A549 (cell line): ENCODE results near the gene ARHGAP40. TPM values are rescaled to one million over a fixed set of nuclear protein-coding genes. Genes with fewer than 3 reads are reported as not detected.

ENCODE experiments used
- ATAC-seq, 2 experiments: fragments of 200-7000 bp in 1 of 2; fragments of >200 bp in 1 of 2; cut with Nextera tagmentation in 1 of 2; cut with Tn5 transposase in 1 of 2; 3 replicates each; pipeline versions ENCODE4 v1.8.0 to v1.9.1; 2018 to 2020; ENCODE audit warnings: mild to moderate bottlenecking in 1 of 2, moderate library complexity in 1 of 2
- CTCF ChIA-PET: fragments of 300-600 bp; sonication (Branson Sonifier 250); formaldehyde crosslinking; extraction: SDS; loops from one replicate; lab custom pipeline; 2021; ENCODE audit warnings: antibody characterized with exemption, inconsistent platforms; lab: Yijun Ruan, JAX
- POLR2A ChIA-PET: fragments of 350-600 bp; formaldehyde crosslinking; extraction: SDS; loops from one replicate; lab custom pipeline; 2021; ENCODE audit warnings: antibody characterized with exemption, inconsistent platforms; lab: Yijun Ruan, JAX
- DNase-seq, 2 experiments: peaks; one replicate each; pipeline versions ENCODE4 v3.0.0 to v3.0.0-alpha.2; 2011 to 2016; ENCODE audit warnings: low read depth in 1 of 2, low spot score in 1 of 2
- FAIRE-seq: peaks from 2 replicates; lab custom pipeline; 2011; peaks lifted over from hg19 to GRCh38; lab: Jason Lieb, UNC
- H3K27ac ChIP-seq, 2 experiments: fragments of >200 bp; sonication (Bioruptor Twin); formaldehyde crosslinking; 3 replicates each; pipeline ENCODE4 v1.5.1; 2016 to 2017
- H3K4me1 ChIP-seq: fragments of >200 bp; sonication (Bioruptor Twin); formaldehyde crosslinking; 3 replicates; pipeline ENCODE4 v1.6.1; 2016
- H3K4me2 ChIP-seq: fragments of >200 bp; sonication (Bioruptor Twin); formaldehyde crosslinking; 3 replicates; pipeline ENCODE4 v1.6.1; 2016
- H3K4me3 ChIP-seq: fragments of >200 bp; sonication (Bioruptor Twin); formaldehyde crosslinking; 3 replicates; pipeline ENCODE4 v1.5.1; 2016
- H3K9me3 ChIP-seq: fragments of >200 bp; sonication (Bioruptor Twin); formaldehyde crosslinking; 3 replicates; pipeline ENCODE4 v1.6.1; 2016
- BHLHE40 ChIP-seq: IDR thresholded peaks from 2 replicates; pipeline ENCODE4 v1.6.1; 2012; ENCODE audit warnings: low read depth, low read length, inconsistent platforms
- CBX2 ChIP-seq: fragments of 200-600 bp; sonication (generic); IDR thresholded peaks from 2 replicates; pipeline ENCODE4 v1.6.1; 2016; ENCODE audit warnings: low read depth, mild to moderate bottlenecking, borderline replicate concordance
- CBX8 ChIP-seq: fragments of 200-600 bp; sonication (generic); IDR thresholded peaks from 2 replicates; pipeline ENCODE4 v1.6.1; 2016
- CEBPB ChIP-seq, 2 experiments: fragments of >200 bp in 1 of 2; sonication (Bioruptor Twin) in 1 of 2; formaldehyde crosslinking in 1 of 2; IDR thresholded peaks; 2 replicates each; pipeline ENCODE4 v1.6.1; 2012 to 2016
- CHD2 ChIP-seq: fragments of 150-350 bp; IDR thresholded peaks from 2 replicates; pipeline ENCODE4 v1.6.1; 2014; ENCODE audit warnings: low read length; ENCODE audit not compliant: partially characterized antibody
- ELK1 ChIP-seq: fragments of 150-350 bp; IDR thresholded peaks from 2 replicates; pipeline ENCODE4 v1.6.1; 2014; ENCODE audit warnings: low read depth, mild to moderate bottlenecking, low read length
- FOSL2 ChIP-seq, 2 experiments: fragments of 450-650 bp in 1 of 2; fragments of >200 bp in 1 of 2; sonication (Bioruptor Twin) in 1 of 2; formaldehyde crosslinking; IDR thresholded peaks; 2 replicates each; pipeline versions ENCODE4 v1.5.0 to v1.6.1; 2016 to 2020; ENCODE audit warnings: mild to moderate bottlenecking in 1 of 2, moderate library complexity in 1 of 2
- GATA3 ChIP-seq: IDR thresholded peaks from 2 replicates; pipeline ENCODE4 v1.6.1; 2012; ENCODE audit warnings: borderline replicate concordance
- HDAC2 ChIP-seq: fragments of 200-600 bp; sonication (generic); IDR thresholded peaks from 2 replicates; pipeline ENCODE4 v1.6.1; 2016
- HOXA7 ChIP-seq: fragments of 250-450 bp; sonication (Bioruptor Pico); IDR thresholded peaks from 2 replicates; pipeline ENCODE4 v1.5.0; 2020; ENCODE audit warnings: mild to moderate bottlenecking, moderate library complexity
- HOXB13 ChIP-seq: fragments of 250-450 bp; sonication (Bioruptor Pico); IDR thresholded peaks from 2 replicates; pipeline ENCODE4 v1.5.0; 2020; ENCODE audit warnings: low read depth, mild to moderate bottlenecking, moderate library complexity
- HOXB5 ChIP-seq: fragments of 250-450 bp; sonication (Bioruptor Pico); IDR thresholded peaks from 2 replicates; pipeline ENCODE4 v1.5.0; 2020; ENCODE audit warnings: mild to moderate bottlenecking, moderate library complexity
- KDM1A ChIP-seq: fragments of 200-600 bp; sonication (generic); IDR thresholded peaks from 2 replicates; pipeline ENCODE4 v1.6.1; 2016; ENCODE audit warnings: low read depth, mild to moderate bottlenecking
- MAX ChIP-seq: IDR thresholded peaks from 2 replicates; pipeline ENCODE4 v1.6.1; 2012
- MYC ChIP-seq: IDR thresholded peaks from 2 replicates; pipeline ENCODE4 v1.6.1; 2012; ENCODE audit warnings: mild to moderate bottlenecking, inconsistent platforms, low read length, improper control_type of control experiment, borderline replicate concordance
- NFE2L2 ChIP-seq: fragments of 150-350 bp; conservative IDR thresholded peaks from 2 replicates; pipeline ENCODE4 v1.6.1; 2014; ENCODE audit warnings: low read length
- PBX3 ChIP-seq: IDR thresholded peaks from 2 replicates; pipeline ENCODE4 v1.6.1; 2012
- PHF8 ChIP-seq: fragments of 200-600 bp; sonication (generic); IDR thresholded peaks from 2 replicates; pipeline ENCODE4 v1.6.1; 2016; ENCODE audit warnings: low read depth, mild to moderate bottlenecking, antibody characterized with exemption, moderate library complexity, borderline replicate concordance
- POLR2A ChIP-seq: IDR thresholded peaks from 2 replicates; pipeline ENCODE4 v1.6.1; 2012; ENCODE audit warnings: mild to moderate bottlenecking, low read length
- POLR2AphosphoS2 ChIP-seq: conservative IDR thresholded peaks from 2 replicates; pipeline ENCODE4 v1.6.1; 2012; ENCODE audit warnings: low read length, improper control_type of control experiment, inconsistent platforms
- RAD21 ChIP-seq, 2 experiments: fragments of >200 bp in 1 of 2; sonication (Bioruptor Twin) in 1 of 2; formaldehyde crosslinking in 1 of 2; IDR thresholded peaks in 1 of 2; conservative IDR thresholded peaks in 1 of 2; 2 replicates in 1 of 2; 3 replicates in 1 of 2; pipeline ENCODE4 v1.6.1; 2012 to 2018; ENCODE audit warnings: inconsistent platforms in 1 of 2
- RCOR1 ChIP-seq: fragments of 150-350 bp; IDR thresholded peaks from 2 replicates; pipeline ENCODE4 v1.6.1; 2014; ENCODE audit warnings: antibody characterized with exemption, low read length, low read depth
- REST ChIP-seq: fragments of 200-600 bp; sonication (generic); IDR thresholded peaks from 2 replicates; pipeline ENCODE4 v1.6.1; 2016; ENCODE audit warnings: antibody characterized with exemption, mild to moderate bottlenecking, moderate library complexity
- RFX5 ChIP-seq: fragments of 450-650 bp; IDR thresholded peaks from 2 replicates; pipeline ENCODE4 v1.7.1; 2014; ENCODE audit warnings: antibody characterized with exemption, mild to moderate bottlenecking, moderate library complexity
- SREBF2 ChIP-seq: fragments of 450-650 bp; IDR thresholded peaks from 2 replicates; pipeline ENCODE4 v1.6.1; 2014; ENCODE audit warnings: mild to moderate bottlenecking, moderate library complexity
- TFCP2L1 ChIP-seq: fragments of 250-450 bp; sonication (Bioruptor Pico); IDR thresholded peaks from 2 replicates; pipeline ENCODE4 v1.5.0; 2021; ENCODE audit warnings: mild to moderate bottlenecking
- ZC3H11A ChIP-seq: fragments of 450-650 bp; IDR thresholded peaks from 2 replicates; pipeline ENCODE4 v1.6.1; 2014; ENCODE audit warnings: antibody characterized with exemption, mild to moderate bottlenecking
- ZNF302 ChIP-seq: fragments of 250-450 bp; sonication (Bioruptor Pico); IDR thresholded peaks from 2 replicates; pipeline ENCODE4 v1.9.0; 2021; ENCODE audit warnings: inconsistent platforms, mild to moderate bottlenecking, moderate library complexity
- ZSCAN20 ChIP-seq: fragments of 250-450 bp; sonication (Bioruptor Pico); IDR thresholded peaks from 2 replicates; pipeline ENCODE4 v1.8.0; 2022; ENCODE audit warnings: mild to moderate bottlenecking, moderate library complexity
- WGBS: methylation state at CpG from one replicate; pipeline ENCODE4 v1.1.6; 2017; ENCODE audit errors: missing lambda C conversion rate; 5-methylcytosine and 5-hydroxymethylcytosine counted together
- polyA plus RNA-seq, 4 experiments: library from polyadenylated mRNA; depleted of rRNA in 3 of 4; stranded (reverse); fragments of >200 nt; fragmentation: RNase III in 1 of 4; extraction: RNeasy Plus Mini Kit Qiagen cat#74134 plus additional on column Dnase treatment in 1 of 4; gene quantifications; 2 replicates in 3 of 4; 3 replicates in 1 of 4; pipeline ENCODE4 v1.2.3, GENCODE V29; 2011 to 2017

ARHGAP40 gene
- polyA plus RNA-seq, 2 of the 4 experiments (the other 2 are of a cell fraction), result not detected

GRCh38 chr20:38589351-38589750, 12.3 kb upstream of the ARHGAP40 start (continued):
- TF ChIP-seq REST, result no peak
- no peak for TF ChIP-seq CEBPB (IDR thresholded peaks at IDR 0.05)
- TF ChIP-seq RAD21 (conservative IDR thresholded peaks at IDR 0.05 in 1 of 2, IDR thresholded peaks at IDR 0.05 in 1 of 2), result no peak
- TF ChIP-seq MYC, result no peak

- WGBS, result 85% methylated on average over 3 of the region's 3 CpGs
- ATAC-seq (no peak), DNase-seq (no peak), FAIRE-seq (no peak)
- Histone ChIP-seq H3K4me2 (no peak overlapping the region), H3K9me3 (no peaks in the 10 kb centered on the region), H3K4me3 (no peak overlapping the region), H3K27ac (no peak overlapping the region), H3K4me1 (peaks cover 14% of the 10 kb centered on the region; the same call in 2 of the 3 replicates)
- POLR2A ChIA-PET, result no interaction called here
- CTCF ChIA-PET, result interaction anchor here (0.6 to 2.0 kb wide), 2 partner anchors 21 to 43 kb away, joined by 4 to 7 read pairs; no protein-coding TSS in a partner anchor
- no peak for TF ChIP-seq HOXB5 (CRISPR knock-in tag)
- TF ChIP-seq CHD2, result no peak
- TF ChIP-seq NFE2L2, result no peak
- no peak for TF ChIP-seq SREBF2
- TF ChIP-seq KDM1A, result no peak
- TF ChIP-seq CBX8, result no peak
- no peak for TF ChIP-seq ELK1
- no peak for TF ChIP-seq ZNF302 (CRISPR knock-in tag)
- TF ChIP-seq POLR2A, result no peak
- TF ChIP-seq HOXB13 (CRISPR knock-in tag), result no peak
- TF ChIP-seq PHF8, result no peak
- no peak for TF ChIP-seq TFCP2L1 (CRISPR knock-in tag)
- TF ChIP-seq RFX5, result no peak
Observed at GRCh38 chr20:38589967-38590675, 11.5 kb upstream of the ARHGAP40 start.

GRCh38 chr20:38590676-38591473, 10.7 kb upstream of the ARHGAP40 start:
- CTCF ChIA-PET, result interaction anchor here (0.6 to 2.0 kb wide), 3 partner anchors 10 to 42 kb away, joined by 3 to 7 read pairs (median 4); partner anchors contain the start of gene ADIG
- no peak for TF ChIP-seq GATA3
- TF ChIP-seq HDAC2, result no peak
- no peak for TF ChIP-seq FOSL2 (IDR thresholded peaks at IDR 0.05)
- no peak for TF ChIP-seq FOSL2 (CRISPR knock-in tag; IDR thresholded peaks at IDR 0.05)
- no peak for TF ChIP-seq TFCP2L1 (CRISPR knock-in tag)
- TF ChIP-seq NFE2L2, result no peak
- TF ChIP-seq ZSCAN20, result no peak
- TF ChIP-seq HOXA7 (CRISPR knock-in tag), result no peak
- no peak for TF ChIP-seq PBX3
- no peak for TF ChIP-seq POLR2AphosphoS2
- TF ChIP-seq BHLHE40, result no peak
- no peak for TF ChIP-seq CEBPB (IDR thresholded peaks at IDR 0.05)
- no peak for TF ChIP-seq ZC3H11A
- TF ChIP-seq CBX2, result no peak
- no peak for TF ChIP-seq MAX
- TF ChIP-seq RCOR1, result no peak
- TF ChIP-seq CBX8, result no peak
- TF ChIP-seq, all 56 proteins: peak for 0
- no peak for DNase-seq
- Histone ChIP-seq H3K4me1 (peaks cover 14% of the 10 kb centered on the region; the same call in 2 of the 3 replicates), H3K9me3 (no peaks in the 10 kb centered on the region), H3K4me3 (no peak overlapping the region), H3K27ac (peak overlapping the region in 1 of 2 experiments; percentile 44; a peak in 1 of 6 replicates), H3K4me2 (no peak overlapping the region)
- peak; percentile 42 to 49; a peak in 3 of 6 replicates for ATAC-seq
- POLR2A ChIA-PET, result no interaction called here
- WGBS, result 65% methylated on average over 13 of the region's 18 CpGs
- FAIRE-seq, result no peak
